Measurements from ENCODE around the gene ITGAV.

- TF ChIP-seq CTCF (IDR thresholded peaks at IDR 0.05; ENCODE audit: low read depth, low read length) (no peak), EZH2phosphoT487 (IDR thresholded peaks at IDR 0.05; ENCODE audit: low read depth) (no peak)
Observed at GRCh38 chr2:186696290-186696689, 106.4 kb downstream of the ITGAV start.
